NCI-H1417 treated with DMSO at 0.1 percent for 48 hours (cell line): ENCODE measurements around the gene SYNGAP1.

Experiments
- DNase-seq: peaks from one replicate; lab custom pipeline; 2025; lab: John Stamatoyannopoulos, UW

Gene SYNGAP1

DNA sequence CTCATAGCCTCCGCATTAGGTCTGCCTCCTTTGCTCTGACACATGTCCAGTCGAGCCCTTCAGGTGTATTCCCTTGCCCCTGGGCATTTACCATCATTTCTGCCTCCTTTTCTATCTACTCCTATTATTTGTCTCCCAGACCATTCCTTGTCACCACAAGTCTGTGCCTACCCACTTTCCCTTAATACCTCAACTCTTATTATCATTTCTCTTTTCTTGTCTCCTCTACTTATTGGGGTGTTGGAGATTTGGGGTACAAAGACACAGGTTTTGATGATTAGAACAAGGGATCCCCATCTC, 1.4 kb downstream of the SYNGAP1 start:
- no peak for DNase-seq

DNA sequence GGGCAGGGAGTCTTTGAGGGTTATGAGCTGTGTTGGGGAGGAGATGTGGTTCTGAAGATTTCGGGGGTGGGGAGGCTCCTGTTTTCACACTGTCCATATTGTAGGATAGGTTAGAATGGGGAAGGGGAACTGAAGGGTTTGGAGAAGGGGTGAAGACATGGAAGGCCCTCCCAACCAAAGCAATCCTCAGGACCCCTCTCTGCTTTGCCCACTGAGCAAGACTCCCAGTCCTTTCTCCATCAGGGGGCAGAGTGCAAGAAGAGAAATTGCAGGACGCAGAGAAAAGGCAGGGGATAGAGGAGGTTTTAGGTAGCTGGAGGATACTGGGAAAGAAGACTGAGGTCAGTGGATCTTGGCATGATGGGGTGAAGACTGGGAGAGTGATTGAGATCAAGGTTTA, 3.9 kb downstream of the SYNGAP1 start:
- DNase-seq, result no peak

DNA sequence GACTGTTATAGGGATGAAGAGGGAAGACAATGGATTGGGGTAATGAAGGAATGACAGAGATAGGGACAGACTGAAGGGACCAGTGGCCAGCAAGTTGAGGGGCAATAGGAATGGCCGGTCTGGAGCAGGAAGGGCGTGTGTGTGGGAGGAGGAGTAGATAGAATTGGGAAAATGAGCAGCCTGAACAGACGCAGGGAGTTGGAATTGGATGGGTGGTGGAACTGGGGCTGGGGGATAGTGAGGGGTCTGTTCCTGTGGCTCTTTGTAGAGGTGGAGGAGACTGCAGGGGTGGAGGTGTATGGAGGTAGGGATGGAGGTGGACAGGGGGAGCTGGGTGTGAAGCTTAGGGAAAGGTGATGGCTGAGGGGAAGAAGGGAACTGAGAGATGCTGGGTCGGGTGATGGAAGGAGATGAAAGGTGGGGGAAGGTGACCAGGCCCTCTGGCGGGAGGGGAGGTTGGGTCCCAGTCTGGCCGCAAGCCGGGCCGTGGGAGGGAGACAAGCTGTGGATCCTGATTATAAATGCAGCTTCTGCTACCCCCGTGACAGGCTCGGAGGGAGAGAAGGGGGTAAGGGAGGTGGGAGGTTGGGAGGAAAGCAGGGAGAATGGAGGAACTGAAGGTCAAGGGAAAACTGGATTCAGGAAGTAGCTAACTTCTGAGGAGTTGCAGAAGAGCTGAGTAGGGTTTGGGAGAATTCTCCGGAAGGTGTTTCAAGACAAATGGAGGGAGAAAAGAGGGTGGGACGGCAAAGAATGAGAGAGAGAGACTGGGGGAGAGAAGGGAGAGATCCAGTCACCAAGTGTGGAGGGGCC, 5.2 kb downstream of the SYNGAP1 start:
- DNase-seq, result no peak

DNA sequence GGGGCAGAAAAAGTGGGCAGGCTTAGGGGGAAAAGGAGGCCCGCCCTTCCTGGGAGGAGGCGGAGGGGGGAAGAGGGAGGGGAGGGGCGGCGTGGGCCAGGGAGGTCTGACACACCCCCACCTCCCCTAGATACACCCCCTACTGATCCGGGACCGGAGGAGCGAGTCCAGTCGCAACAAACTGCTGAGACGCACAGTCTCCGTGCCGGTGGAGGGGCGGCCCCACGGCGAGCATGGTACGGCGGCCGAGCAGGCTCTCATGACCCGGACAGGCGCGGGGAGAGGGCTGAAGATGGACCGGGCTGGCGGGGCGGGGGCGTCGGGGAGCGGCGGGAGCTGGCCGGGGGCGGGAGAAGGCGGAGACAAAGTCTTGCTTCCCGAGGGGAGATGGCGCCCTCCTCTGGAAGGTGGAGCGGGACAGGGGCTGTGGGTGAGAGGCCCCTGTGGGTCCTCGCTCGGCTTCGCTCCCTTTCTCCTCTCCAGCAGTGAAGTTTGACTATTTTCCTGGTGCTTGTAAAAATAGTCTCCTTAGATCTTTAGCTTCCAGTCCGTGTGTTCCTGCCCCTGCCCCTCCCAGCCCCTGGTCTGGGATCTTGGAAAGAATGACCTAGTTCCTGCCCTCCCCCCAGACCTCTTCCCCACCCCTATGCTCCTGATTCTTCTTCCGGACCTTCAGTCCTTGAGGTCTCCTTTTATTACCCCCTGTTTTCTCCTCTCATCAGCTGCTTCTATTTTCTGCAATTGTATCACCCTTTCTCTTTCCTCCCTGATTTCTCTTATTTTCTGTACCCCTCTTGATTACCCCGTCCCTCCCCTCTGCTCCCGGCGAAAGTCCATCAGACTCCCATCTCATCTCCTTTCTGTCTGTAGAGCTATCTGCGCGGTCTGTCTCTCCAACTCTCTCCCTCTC, 6.1 kb downstream of the SYNGAP1 start:
- DNase-seq, result no peak

DNA sequence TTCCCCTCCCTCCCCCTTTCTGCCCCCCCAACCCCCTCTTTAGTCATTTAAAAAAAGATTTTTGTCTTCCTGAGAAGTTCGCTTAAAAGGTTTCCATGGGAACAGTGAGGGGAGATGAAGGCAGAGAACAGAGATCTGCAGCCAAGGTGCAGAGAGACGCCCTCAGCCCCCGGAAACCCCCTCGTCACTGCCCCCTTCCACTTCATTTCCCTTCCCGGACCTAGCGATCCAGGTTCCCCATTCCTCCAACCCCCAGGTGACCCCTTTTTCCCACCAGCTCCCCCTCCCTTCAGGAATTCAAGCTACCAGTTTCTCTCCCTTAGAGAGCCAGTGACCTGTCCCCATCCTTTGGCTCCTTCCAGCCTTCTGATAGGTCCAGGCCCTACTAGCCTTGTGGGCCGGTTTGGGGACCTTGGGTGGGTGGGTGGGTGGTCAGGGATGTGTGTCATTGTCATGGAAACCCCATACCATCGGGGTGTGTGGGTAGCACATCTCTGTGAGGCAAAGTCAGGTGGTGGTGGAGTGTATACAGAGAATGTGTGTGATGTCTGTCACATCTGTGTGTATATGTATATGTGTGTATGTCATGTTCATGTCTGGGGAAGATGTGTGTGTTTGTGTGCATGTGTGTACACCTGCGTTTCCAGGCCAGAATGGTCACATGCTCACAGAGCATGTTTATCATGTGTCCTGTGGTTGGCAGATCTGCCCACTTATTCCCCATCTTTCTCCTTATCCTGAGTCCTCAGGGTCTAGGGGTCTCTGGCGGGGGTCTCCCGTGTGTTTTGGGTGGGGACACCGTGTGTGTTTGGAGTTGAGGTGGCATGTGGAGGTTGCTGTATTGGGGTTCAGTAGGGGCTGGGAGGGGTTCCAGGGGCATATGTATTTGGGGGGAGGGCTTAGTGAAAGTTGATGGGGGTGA, 7.0 kb downstream of the SYNGAP1 start:
- DNase-seq, result no peak

DNA sequence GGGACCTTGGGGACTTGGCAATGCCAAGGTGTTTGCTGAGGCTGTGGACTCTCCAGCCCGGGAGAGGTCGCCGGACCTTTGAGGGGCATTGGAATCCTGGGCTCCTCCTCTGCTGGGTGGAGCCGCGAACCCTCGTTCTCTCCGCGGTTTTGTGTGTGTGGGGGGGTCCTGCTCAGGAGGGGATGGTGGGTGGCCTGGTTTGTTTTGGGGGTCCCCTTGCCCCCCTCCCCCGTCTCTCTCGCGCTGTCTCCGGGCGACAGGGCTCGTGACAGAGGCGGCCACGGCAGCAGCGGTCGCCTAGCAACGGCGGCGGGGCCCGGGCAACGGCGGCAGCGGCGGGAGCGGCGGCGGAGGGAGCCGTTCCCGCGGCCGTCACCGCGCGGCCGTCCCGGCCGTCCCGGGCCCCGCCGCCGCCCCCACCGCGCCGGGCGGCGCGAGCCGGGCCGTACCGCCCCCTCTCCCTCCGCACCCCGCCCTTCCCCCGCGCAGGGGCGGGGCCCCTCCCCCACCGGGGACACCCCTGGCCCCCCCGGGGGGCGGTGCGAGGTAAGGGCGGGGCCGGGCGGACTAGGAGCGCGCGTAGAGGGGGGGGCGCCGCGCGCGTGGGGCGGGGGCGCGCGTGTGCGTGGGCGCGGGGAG, 7.8 kb downstream of the SYNGAP1 start:
- DNase-seq, result no peak

DNA sequence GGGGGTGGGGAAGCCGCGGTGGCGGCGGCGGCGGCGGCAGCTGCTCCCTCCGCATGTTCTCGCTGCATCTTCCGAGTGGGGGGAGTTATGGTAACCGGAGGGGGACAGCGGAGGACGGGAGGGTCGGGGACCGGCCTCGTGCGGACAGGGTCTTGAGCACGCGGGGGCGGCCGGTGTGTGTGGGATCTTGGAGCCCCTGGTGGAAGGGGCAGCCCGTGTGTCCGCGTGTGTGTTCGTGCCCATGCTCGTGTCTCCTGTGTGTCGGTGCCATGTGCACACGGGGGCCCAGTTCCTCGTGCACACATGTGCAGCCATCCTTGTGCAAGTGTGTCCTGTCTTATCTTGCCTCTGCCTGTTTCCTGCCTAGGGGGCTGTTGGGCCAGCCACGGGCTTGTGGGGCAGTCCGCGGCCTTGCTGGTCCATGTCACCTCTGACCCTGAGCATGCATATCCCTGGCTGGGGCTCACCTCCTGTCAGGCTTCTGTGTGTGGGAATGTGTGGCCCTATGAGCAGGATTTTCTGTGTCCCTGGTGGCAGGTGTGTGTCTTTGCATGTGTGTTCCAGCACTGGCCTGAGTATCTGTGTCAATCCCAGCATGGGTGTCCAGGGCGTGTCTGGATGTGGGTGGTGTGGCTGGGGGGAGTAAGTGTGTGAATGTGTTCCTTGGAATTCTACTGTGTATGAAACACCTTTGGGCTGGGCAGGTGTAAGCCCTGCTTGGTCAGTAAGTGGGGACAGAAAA, 8.5 kb downstream of the SYNGAP1 start:
- DNase-seq, result no peak

DNA sequence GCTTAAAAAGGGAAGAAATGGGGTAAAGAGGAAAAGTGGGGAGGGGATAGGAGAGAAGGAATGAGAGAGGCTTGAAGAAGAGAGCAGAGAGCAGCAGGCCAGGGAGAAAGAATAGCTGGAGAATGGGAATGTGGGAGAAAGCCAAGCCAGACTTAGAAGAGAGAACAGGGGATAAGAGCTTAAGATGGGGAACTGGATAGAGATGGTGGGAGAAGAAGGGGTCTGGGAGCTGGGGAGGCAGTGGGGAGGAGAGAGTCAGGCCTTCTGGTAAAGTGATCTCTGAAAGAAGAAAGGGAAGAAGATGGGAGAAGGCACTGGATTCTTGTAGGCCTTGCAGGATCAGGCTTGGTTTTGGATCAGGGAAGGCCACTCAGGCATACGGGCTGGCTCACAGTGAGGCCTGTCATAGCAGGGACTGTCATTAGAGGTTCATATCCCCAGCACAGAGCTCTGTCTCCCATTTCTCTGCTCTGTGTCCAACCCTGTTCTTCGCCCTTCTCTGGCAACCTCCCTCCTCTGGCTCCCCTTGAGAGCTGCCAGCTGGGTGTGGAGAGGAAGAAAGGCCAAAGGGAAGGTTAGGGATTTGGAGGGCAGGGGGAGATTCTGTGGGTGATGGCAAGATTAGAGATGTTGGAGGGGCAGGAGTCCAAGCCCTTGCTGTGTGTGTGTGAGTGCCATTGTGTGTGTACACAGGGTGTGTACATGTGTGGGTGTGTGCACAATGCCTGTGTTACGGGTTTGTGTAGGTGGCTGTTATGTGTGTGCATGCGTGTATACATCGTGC, 9.3 kb downstream of the SYNGAP1 start:
- DNase-seq, result no peak

DNA sequence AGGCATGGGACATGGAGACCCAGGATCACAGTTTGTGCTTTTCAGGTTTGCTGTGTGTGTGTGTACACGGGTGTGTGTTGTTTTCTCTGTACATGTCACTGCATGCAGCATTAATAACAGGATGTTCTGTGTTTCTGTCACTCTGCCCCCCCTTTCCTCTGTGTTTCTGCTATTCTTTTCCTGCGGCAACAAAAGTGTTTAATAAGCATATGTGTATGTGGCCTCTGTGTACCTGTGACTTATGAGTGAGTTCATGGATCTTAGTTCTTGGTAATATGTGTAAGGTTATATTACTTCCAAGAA, 9.8 kb downstream of the SYNGAP1 start:
- no peak for DNase-seq

DNA sequence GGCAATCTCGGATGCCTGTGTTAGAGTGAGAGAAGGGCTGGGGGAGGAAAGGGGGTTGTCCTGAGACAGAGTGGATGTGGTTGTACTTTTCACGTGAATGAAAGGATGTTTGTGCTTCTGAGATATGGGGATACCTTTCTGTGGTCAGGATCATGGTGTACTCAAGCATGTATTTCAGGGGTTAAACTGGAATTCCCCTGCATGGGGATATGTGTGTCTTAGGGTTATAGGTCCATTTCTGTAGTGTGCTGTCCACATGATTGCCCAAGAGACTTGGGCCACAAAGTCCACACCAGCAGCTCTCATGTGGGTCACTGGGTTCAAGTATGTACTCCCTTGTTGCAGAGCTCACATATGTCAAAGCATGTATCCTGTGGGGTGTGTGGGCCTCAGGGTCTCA, 10.5 kb downstream of the SYNGAP1 start:
- DNase-seq, result no peak

DNA sequence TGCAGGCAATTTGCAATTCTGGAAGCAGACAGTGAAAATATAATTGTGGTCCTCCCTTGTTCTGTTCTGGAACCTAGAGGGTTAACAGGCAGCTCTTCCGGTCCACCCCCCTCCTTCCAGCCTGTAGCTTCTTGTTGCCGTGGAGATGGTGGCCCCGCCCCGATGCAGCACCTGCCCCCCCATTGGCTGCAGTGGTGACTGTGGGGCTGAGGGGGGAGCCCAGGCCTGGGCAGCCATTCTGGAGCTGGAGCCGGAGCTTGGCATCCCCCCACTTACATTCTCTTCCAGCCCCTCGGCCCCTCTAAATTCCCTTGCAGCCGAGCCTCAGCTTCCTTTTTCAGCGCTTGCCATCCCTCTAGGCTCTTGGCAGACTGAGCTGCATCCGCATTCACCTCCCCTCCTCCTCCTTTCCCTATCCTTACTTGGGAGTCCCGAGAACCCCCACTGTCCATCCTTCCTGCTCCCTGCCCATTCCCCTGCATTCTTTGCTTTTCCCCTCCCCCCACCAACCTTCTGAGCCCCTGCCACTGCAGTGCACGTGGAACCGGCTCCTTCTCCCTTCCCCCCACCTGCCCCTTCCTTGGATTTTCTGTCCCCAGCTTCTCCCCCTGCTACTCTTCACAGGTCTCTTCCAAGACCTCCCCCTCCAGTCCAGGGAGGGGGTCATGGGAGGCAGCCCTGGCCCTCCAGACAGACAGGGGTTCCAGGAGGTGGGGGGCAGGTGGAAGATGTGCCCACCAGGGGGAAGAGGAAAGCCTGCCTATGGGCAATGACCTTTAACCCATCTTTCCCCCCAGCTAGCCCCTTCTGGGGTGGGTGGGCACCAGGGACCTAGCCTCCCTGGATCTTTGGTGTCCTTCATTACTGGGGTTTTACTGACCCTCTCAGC, 11.4 kb downstream of the SYNGAP1 start:
- DNase-seq, result no peak

DNA sequence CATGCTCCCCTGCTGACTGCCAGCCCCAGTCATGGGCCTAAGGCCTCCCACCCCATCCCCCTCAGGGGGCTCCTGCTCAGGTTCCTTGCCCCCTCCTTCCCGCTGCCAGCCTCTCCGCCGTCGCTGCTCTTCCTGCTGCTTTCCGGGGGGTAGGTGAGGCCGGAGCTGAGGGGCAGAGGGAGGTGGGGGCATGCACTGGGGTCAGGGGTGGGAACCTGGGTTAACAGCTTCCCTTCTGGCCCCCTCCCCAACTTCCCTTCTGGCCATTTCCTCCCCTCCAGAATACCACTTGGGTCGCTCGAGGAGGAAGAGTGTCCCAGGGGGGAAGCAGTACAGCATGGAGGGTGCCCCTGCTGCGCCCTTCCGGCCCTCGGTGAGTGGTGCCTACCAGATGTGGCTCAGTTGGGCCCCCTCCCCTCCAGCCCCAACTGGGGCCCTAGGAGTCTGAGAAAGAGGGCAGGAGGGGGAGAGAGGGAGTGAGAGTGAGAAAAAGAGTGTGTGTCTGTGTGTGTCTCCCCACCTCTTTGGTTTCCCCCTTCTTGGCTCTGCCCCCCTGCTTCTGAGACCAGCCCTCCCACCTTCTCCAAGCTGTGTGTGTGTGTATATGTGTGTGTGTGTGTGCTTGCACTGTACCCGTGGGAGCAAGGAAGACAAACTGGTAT, 12.1 kb downstream of the SYNGAP1 start:
- DNase-seq, result no peak

DNA sequence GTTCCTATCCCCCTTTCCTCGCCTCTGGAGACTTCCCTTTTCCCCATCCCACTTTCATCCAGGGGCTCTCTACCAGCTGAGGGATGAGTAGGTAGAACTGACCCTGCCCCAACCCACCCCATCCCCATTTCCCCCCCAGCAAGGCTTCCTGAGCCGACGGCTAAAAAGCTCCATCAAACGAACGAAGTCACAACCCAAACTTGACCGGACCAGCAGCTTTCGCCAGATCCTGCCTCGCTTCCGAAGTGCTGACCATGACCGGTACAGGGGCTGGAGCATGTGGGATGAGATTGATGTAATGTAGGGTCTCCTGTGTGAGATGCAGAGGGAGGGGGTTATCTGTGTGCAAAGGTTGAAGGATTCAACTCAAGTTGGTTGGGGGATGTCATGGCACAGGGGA, 12.7 kb downstream of the SYNGAP1 start:
- DNase-seq, result no peak

DNA sequence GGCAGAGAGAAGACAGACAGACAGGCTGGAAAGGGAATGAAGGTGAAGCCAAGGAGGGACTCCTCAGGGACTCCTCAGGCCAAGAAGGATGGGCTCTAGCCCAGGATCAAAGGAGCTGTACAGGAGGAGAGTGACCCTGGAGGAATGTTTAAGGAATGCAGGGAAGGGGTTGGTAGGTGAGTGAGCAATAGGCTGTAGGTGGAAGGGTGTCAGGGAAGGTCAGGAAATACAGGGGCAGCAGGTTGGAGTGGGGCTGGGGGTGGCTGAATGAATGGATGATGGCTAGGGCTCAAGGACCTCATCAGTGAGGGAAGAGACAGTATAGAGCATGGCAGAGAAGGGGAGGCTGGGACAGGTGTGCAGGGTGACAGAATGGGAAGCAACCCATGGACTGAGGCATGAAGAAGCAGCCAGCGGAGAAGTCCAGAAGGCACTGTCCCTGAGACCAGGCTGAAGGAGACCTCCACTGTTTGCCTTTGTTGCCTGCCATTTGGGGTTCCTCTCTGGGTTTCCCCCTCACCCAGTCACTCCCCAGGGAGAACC, 13.2 kb downstream of the SYNGAP1 start:
- DNase-seq, result no peak

DNA sequence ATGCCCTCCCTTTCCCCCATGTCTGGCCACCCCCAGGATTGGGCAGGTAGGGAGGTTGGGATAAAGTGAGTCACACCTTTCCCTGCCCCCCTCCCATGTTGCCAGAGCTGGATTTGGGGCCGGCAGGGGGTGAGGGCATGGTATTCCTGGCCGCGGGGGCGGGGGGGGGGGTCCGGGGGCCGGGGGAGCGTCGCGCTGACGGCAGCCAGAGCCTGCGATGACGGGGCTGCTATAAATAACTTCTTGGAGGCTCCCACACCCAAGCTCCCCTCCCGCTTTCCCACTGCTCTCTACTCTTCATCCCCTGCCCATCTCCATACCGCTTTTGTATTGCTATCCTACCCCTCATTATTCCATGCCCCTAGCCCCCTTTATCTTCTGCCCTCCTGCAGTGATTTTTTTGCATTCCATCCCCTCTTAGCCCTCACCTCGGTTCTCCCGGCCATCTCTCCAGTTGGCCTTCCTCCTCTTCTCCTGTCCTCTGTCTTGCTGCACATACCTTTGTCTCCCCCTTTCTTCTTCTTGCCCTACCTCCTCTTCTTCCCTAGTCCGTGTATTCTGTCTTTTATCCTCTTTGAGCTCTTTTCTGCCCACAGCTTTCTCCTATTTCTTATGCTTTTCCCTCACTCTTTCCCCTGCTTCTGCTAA, 13.8 kb downstream of the SYNGAP1 start:
- no peak for DNase-seq

DNA sequence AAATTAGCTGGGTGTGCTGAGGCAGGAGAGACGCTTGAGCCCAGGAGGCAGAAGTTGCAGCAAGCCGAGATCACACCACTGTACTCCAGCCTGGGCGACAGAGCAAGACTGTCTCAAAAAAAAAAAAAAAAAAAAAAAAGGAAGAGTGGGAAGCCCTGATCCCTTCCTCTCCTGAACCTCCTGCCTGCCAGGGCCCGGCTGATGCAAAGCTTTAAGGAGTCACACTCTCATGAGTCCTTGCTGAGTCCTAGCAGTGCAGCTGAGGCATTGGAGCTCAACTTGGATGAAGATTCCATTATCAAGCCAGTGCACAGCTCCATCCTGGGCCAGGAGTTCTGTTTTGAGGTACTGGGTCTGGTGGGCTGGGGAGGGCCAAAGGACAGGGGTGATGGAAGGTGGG, 15.1 kb downstream of the SYNGAP1 start:
- no peak for DNase-seq

DNA sequence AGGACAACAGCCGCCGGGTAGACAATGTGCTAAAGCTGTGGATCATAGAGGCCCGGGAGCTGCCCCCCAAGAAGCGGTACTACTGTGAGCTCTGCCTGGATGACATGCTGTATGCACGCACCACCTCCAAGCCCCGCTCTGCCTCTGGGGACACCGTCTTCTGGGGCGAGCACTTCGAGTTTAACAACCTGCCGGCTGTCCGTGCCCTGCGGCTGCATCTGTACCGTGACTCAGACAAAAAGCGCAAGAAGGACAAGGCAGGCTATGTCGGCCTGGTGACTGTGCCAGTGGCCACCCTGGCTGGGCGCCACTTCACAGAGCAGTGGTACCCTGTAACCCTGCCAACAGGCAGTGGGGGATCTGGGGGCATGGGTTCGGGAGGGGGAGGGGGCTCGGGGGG, 17.8 kb downstream of the SYNGAP1 start:
- DNase-seq, result no peak

DNA sequence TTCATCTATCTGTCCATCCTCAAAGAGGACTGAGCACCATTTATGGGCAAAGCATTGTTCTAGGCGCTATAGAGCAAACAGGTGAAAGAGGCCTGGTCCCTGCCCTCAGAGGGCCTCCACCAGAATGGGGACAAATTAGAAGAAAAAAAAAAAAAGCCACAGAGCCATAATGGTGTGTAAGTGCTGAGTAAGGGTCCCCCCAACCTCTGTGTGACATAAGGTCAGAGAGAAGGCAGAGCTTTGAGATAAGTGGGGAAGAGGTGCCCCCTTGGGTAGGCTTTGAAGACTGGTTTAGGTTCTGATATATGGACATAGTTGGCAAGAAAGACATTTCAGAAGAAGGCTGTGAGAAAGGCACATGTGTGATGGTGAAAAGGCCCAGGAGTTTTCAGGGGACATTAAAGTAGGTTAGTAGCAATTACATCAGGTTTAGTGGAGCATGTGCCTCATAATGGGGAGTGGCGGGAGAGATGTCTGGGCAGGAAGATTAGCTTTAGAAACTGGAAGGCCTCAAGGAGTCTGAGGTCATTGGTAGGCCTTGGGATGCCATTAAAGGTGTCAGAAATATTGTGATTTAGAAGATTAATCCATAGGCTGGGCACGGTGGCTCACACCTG, 19.2 kb downstream of the SYNGAP1 start:
- DNase-seq, result no peak
